H9 (cell line): ENCODE data around the gene TMEM100. TPM values are rescaled to one million over a fixed set of nuclear protein-coding genes. Genes with fewer than 3 reads are reported as not detected.

Experiments used
- DNase-seq: peaks from one replicate; pipeline ENCODE4 v3.0.0-alpha.2; 2017
- H2AFZ ChIP-seq: one replicate; pipeline ENCODE4 v1.6.1; 2013; ENCODE audit warnings: mild to moderate bottlenecking, low read length, control low read depth, moderate library complexity
- H2AK5ac ChIP-seq: 2 replicates; pipeline ENCODE4 v1.6.1; 2013; ENCODE audit warnings: low read length, control low read depth, mixed read lengths; ENCODE audit not compliant: insufficient read length
- H2BK120ac ChIP-seq: one replicate; pipeline ENCODE4 v1.6.1; 2013; ENCODE audit warnings: low read depth, mild to moderate bottlenecking, low read length, control low read depth, inconsistent platforms; ENCODE audit not compliant: poor library complexity, severe bottlenecking
- H2BK12ac ChIP-seq: 2 replicates; pipeline ENCODE4 v1.6.1; 2013; ENCODE audit warnings: low read length, control low read depth, mixed read lengths, low read depth; ENCODE audit not compliant: insufficient read length
- H2BK15ac ChIP-seq: 2 replicates; pipeline ENCODE4 v1.6.1; 2013; ENCODE audit warnings: low read depth, low read length, control low read depth
- H2BK20ac ChIP-seq: one replicate; pipeline ENCODE4 v1.6.1; 2013; ENCODE audit warnings: low read depth, mild to moderate bottlenecking, low read length, control low read depth, inconsistent platforms; ENCODE audit not compliant: poor library complexity, severe bottlenecking
- H2BK5ac ChIP-seq: 2 replicates; pipeline ENCODE4 v1.6.1; 2013; ENCODE audit warnings: low read length, control low read depth, mixed read lengths; ENCODE audit not compliant: insufficient read length
- H3K14ac ChIP-seq: 2 replicates; pipeline ENCODE4 v1.6.1; 2013; ENCODE audit warnings: low read length, control low read depth; ENCODE audit not compliant: insufficient read depth
- H3K18ac ChIP-seq: 2 replicates; pipeline ENCODE4 v1.6.1; 2013; ENCODE audit warnings: low read depth, mild to moderate bottlenecking, mixed read lengths, low read length, control low read depth; ENCODE audit not compliant: insufficient read length
- H3K23ac ChIP-seq: 2 replicates; pipeline ENCODE4 v1.6.1; 2013; ENCODE audit warnings: low read length, control low read depth, mixed read lengths, low read depth; ENCODE audit not compliant: insufficient read length
- H3K23me2 ChIP-seq: 2 replicates; pipeline ENCODE4 v1.6.1; 2013; ENCODE audit warnings: low read depth, mild to moderate bottlenecking, mixed read lengths, low read length, control low read depth; ENCODE audit not compliant: insufficient read length, poor library complexity, severe bottlenecking
- H3K27ac ChIP-seq: 2 replicates; pipeline ENCODE4 v1.5.1; 2013; ENCODE audit warnings: low read length, control low read depth, mixed read lengths, low read depth; ENCODE audit not compliant: insufficient read length
- H3K27me3 ChIP-seq: 2 replicates; pipeline ENCODE4 v1.6.1; 2013; ENCODE audit warnings: low read length, control low read depth, inconsistent platforms; ENCODE audit not compliant: insufficient read depth
- H3K4ac ChIP-seq: 2 replicates; pipeline ENCODE4 v1.6.1; 2013; ENCODE audit warnings: low read depth, mild to moderate bottlenecking, control low read depth, inconsistent platforms, low read length, moderate library complexity
- H3K4me1 ChIP-seq: 2 replicates; pipeline ENCODE4 v1.6.1; 2013; ENCODE audit warnings: low read length, control low read depth, inconsistent platforms; ENCODE audit not compliant: insufficient read depth
- H3K4me2 ChIP-seq: 2 replicates; pipeline ENCODE4 v1.6.1; 2013; ENCODE audit warnings: low read length, control low read depth, mixed read lengths; ENCODE audit not compliant: insufficient read length, insufficient read depth
- H3K56ac ChIP-seq: 2 replicates; pipeline ENCODE4 v1.6.1; 2013; ENCODE audit warnings: low read depth, mild to moderate bottlenecking, mixed read lengths, low read length, control low read depth; ENCODE audit not compliant: insufficient read length
- H3K79me1 ChIP-seq: 2 replicates; pipeline ENCODE4 v1.6.1; 2013; ENCODE audit warnings: low read depth, mild to moderate bottlenecking, moderate library complexity, low read length, control low read depth, inconsistent platforms; ENCODE audit not compliant: insufficient read depth, poor library complexity, severe bottlenecking
- H3K79me2 ChIP-seq: 2 replicates; pipeline ENCODE4 v1.6.1; 2013; ENCODE audit warnings: low read length, control low read depth, inconsistent platforms; ENCODE audit not compliant: insufficient read depth
- H3K9ac ChIP-seq: 2 replicates; pipeline ENCODE4 v1.6.1; 2013; ENCODE audit warnings: low read length, control low read depth, mixed read lengths; ENCODE audit not compliant: insufficient read length; ENCODE audit errors: extremely low read depth
- H3K9me3 ChIP-seq: one replicate; pipeline ENCODE4 v1.6.1; 2013; ENCODE audit warnings: low read depth, low read length, inconsistent platforms; ENCODE audit not compliant: control insufficient read depth
- H3T11ph ChIP-seq: one replicate; pipeline ENCODE4 v1.6.1; 2013; ENCODE audit warnings: mild to moderate bottlenecking, low read length, control low read depth, inconsistent platforms
- H4K20me1 ChIP-seq: one replicate; pipeline ENCODE4 v1.6.1; 2013; ENCODE audit not compliant: control insufficient read depth, insufficient read length, insufficient read depth
- H4K5ac ChIP-seq: 2 replicates; pipeline ENCODE4 v1.6.1; 2013; ENCODE audit warnings: low read depth, mild to moderate bottlenecking, mixed read lengths, low read length, control low read depth; ENCODE audit not compliant: insufficient read length
- H4K8ac ChIP-seq: replicated peaks from 2 replicates; pipeline ENCODE4 v1.6.1; 2013; ENCODE audit warnings: low read length, control low read depth, mixed read lengths, low read depth; ENCODE audit not compliant: insufficient read length
- H4K91ac ChIP-seq: 2 replicates; pipeline ENCODE4 v1.6.1; 2013; ENCODE audit warnings: low read depth, mild to moderate bottlenecking, moderate library complexity, mixed read lengths, low read length, control low read depth; ENCODE audit not compliant: insufficient read length
- H3K27ac Mint-ChIP-seq, 3 experiments: 2 replicates in 2 of 3; 3 replicates in 1 of 3; pipeline ENCODE4 v1.8.0; 2020 to 2021; ENCODE audit warnings: mixed read lengths in 3 of 3, mild to moderate bottlenecking in 1 of 3, moderate library complexity in 1 of 3
- H3K27me3 Mint-ChIP-seq: 2 replicates; pipeline ENCODE4 v1.8.0; 2021; ENCODE audit warnings: low read depth, mild to moderate bottlenecking, moderate library complexity, mixed read lengths
- H3K36me3 Mint-ChIP-seq, 3 experiments: 2 replicates in 2 of 3; 3 replicates in 1 of 3; pipeline ENCODE4 v1.8.0; 2020 to 2021; ENCODE audit warnings: low read depth in 3 of 3, mixed read lengths in 3 of 3; ENCODE audit not compliant: insufficient read depth in 1 of 3
- H3K4me1 Mint-ChIP-seq, 2 experiments: 2 replicates each; pipeline ENCODE4 v1.8.0; 2020; ENCODE audit warnings: mixed read lengths in 2 of 2
- H3K4me3 Mint-ChIP-seq, 2 experiments: 2 replicates in 1 of 2; 3 replicates in 1 of 2; pipeline ENCODE4 v1.8.0; 2020 to 2021; ENCODE audit warnings: mild to moderate bottlenecking in 2 of 2, mixed read lengths in 2 of 2, moderate library complexity in 1 of 2
- H3K9me3 Mint-ChIP-seq, 2 experiments: 2 replicates in 1 of 2; 3 replicates in 1 of 2; pipeline ENCODE4 v1.8.0; 2020; ENCODE audit warnings: mild to moderate bottlenecking in 2 of 2, mixed read lengths in 2 of 2, moderate library complexity in 1 of 2
- WGBS: extraction: QIAGEN DNeasy Blood & Tissue Kit; methylation state at CpG from one replicate; pipeline ENCODE4 v1.1.7; 2013; ENCODE audit warnings: missing lambda C conversion rate, low lambda C conversion rate, mixed read lengths; ENCODE audit not compliant: insufficient read length; ENCODE audit errors: extremely low coverage; 5-methylcytosine and 5-hydroxymethylcytosine counted together
- total RNA-seq: library from RNA; stranded (reverse); gene quantifications from 2 replicates; pipeline ENCODE4 v1.2.1, GENCODE V29; 2021
- TF ChIP-seq, protein P1 (sequence below): fragments of 200-600 bp; sonication (generic); conservative IDR thresholded peaks from 3 replicates; pipeline ENCODE4 v1.8.0; 2021; ENCODE audit warnings: antibody characterized with exemption, mild to moderate bottlenecking

TMEM100 gene
- total RNA-seq, 1 experiment from 2014 or later: 0.17 TPM

DNA sequence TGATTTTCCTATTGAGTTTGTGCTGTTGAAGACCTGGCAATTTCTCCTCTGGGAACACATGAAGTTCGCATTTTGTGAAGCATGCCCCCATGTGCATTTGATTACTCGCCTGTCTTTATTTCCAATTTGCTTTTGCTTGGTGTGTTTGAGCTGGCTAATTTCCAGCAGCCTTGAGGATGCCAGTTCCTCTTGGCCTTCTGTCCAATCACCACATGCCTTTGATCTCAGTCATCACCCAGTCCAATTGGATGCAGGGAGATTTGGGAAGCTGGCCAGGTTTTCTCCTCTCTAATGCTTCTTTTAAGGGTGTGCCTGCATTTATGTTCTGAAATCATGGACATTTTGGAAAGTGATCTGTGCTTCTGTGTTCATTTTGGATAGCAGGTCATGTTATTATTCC is 3.8 kb upstream of the TMEM100 start:
- Histone ChIP-seq H2AFZ (no peak overlapping the region), H3K23me2 (no peaks in the 10 kb centered on the region), H3K18ac (no peak overlapping the region), H4K5ac (no peak overlapping the region), H2BK20ac (no peak overlapping the region), H3K9me3 (no peaks in the 10 kb centered on the region), H2BK15ac (no peak overlapping the region), H3K56ac (no peak overlapping the region), H3K9ac (no peak overlapping the region), H3K4me2 (no peak overlapping the region), H2BK120ac (no peak overlapping the region), H3K4me1 (peaks cover 5% of the 10 kb centered on the region; the same call in 1 of the 2 replicates), H2BK12ac (no peak overlapping the region), H2AK5ac (no peak overlapping the region), H3K4ac (no peak overlapping the region), H3T11ph (no peak overlapping the region), H4K91ac (no peak overlapping the region), H3K27me3 (no peaks in the 10 kb centered on the region), H4K20me1 (no peaks in the 10 kb centered on the region), H3K23ac (no peak overlapping the region), H2BK5ac (no peak overlapping the region), H4K8ac (no peak overlapping the region), H3K79me1 (no peaks in the 10 kb centered on the region), H3K14ac (no peak overlapping the region), H3K27ac (no peak overlapping the region), H3K79me2 (no peaks in the 10 kb centered on the region)
- H3K27ac Mint-ChIP-seq: no peak overlapping the region
- peaks cover 2% of the 10 kb centered on the region; the same call in 1 of the 2 replicates for H3K27me3 Mint-ChIP-seq
- H3K4me3 Mint-ChIP-seq: no peak overlapping the region
- H3K9me3 Mint-ChIP-seq: no peaks in the 10 kb centered on the region
- no CpG with 5 or more reads among the region's 2 CpGs for WGBS
- TF ChIP-seq, protein P1, sequence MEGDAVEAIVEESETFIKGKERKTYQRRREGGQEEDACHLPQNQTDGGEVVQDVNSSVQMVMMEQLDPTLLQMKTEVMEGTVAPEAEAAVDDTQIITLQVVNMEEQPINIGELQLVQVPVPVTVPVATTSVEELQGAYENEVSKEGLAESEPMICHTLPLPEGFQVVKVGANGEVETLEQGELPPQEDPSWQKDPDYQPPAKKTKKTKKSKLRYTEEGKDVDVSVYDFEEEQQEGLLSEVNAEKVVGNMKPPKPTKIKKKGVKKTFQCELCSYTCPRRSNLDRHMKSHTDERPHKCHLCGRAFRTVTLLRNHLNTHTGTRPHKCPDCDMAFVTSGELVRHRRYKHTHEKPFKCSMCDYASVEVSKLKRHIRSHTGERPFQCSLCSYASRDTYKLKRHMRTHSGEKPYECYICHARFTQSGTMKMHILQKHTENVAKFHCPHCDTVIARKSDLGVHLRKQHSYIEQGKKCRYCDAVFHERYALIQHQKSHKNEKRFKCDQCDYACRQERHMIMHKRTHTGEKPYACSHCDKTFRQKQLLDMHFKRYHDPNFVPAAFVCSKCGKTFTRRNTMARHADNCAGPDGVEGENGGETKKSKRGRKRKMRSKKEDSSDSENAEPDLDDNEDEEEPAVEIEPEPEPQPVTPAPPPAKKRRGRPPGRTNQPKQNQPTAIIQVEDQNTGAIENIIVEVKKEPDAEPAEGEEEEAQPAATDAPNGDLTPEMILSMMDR: no peak
- no peak for DNase-seq
- H3K4me1 Mint-ChIP-seq: peaks cover 33 to 50% of the 10 kb centered on the region in 2 experiments
- no peaks in the 10 kb centered on the region for H3K36me3 Mint-ChIP-seq
